Measurements from ENCODE around the gene SEMA5B.

DNA sequence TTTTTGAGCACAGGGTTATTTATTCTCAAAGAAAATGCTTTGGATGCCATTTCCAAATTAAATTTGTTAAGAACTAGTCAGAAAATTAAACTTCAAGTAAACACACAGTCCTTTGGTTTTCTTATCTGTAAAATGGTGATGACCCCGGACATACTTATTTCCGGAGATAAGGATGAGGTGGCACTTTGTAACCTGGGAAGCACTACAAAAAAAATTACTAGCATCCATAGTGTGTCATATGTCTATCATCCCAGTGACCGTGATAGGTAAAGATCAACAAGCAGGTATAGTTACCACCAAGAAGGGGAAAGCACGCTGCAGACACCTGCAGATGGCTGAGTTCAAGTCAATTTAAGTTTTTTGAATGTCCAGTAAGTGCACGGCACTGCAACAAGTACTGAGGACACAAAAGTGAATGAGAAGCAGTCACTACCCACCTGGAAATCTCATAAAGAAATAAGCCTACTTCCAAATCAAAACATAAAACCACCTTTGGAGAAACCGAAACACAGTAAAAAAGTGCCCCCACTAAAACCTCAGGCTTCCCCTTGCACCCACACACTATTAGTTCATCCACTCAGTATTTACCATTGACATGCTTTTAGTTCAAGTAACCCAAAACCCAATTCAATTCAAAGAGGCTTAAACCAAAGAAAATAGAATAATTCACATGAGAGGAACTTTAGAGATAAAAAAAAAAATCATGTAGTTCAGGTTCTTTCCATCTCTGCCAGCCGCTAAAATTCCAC, 24.6 kb downstream of the SEMA5B start:
- no peak for TF ChIP-seq POLR2AphosphoS5 (IDR thresholded peaks at IDR 0.05)
- TF ChIP-seq, protein P1, sequence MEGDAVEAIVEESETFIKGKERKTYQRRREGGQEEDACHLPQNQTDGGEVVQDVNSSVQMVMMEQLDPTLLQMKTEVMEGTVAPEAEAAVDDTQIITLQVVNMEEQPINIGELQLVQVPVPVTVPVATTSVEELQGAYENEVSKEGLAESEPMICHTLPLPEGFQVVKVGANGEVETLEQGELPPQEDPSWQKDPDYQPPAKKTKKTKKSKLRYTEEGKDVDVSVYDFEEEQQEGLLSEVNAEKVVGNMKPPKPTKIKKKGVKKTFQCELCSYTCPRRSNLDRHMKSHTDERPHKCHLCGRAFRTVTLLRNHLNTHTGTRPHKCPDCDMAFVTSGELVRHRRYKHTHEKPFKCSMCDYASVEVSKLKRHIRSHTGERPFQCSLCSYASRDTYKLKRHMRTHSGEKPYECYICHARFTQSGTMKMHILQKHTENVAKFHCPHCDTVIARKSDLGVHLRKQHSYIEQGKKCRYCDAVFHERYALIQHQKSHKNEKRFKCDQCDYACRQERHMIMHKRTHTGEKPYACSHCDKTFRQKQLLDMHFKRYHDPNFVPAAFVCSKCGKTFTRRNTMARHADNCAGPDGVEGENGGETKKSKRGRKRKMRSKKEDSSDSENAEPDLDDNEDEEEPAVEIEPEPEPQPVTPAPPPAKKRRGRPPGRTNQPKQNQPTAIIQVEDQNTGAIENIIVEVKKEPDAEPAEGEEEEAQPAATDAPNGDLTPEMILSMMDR (IDR thresholded peaks at IDR 0.05) = no peak
